A673 (cell line): Measurements from ENCODE around the gene CHCHD1. TPM values are rescaled to one million over a fixed set of nuclear protein-coding genes. Genes with fewer than 3 reads are reported as not detected.

Experiments used
- BruUV-seq: library from RNA; stranded (reverse); fragments of 400-500 nt; replicated peaks from 2 replicates; lab custom pipeline; 2021; lab: Mats Ljungman, UMichigan
- CTCF ChIA-PET: fragments of 300-600 bp; sonication (Branson Sonifier 250); formaldehyde crosslinking; loops from one replicate; lab custom pipeline; 2022; ENCODE audit warnings: antibody characterized with exemption; lab: Charles Lee
- POLR2A ChIA-PET: fragments of 300-600 bp; sonication (Branson Sonifier 250); formaldehyde crosslinking; loops from one replicate; lab custom pipeline; 2022; ENCODE audit warnings: antibody characterized with exemption; ENCODE audit not compliant: low non-redundant PET; lab: Charles Lee
- DNase-seq: peaks from one replicate; pipeline ENCODE4 v3.0.0-alpha.2; 2015; ENCODE audit warnings: low spot score
- H3K27ac ChIP-seq: fragments of 200-600 bp; sonication (generic); 2 replicates; pipeline ENCODE4 v1.5.1; 2016; ENCODE audit warnings: mixed run types, low read depth, mild to moderate bottlenecking, mixed read lengths, antibody characterized with exemption, low read length; ENCODE audit not compliant: poor library complexity, severe bottlenecking
- H3K27me3 ChIP-seq: fragments of 200-600 bp; sonication (generic); replicated peaks from 2 replicates; pipeline ENCODE4 v1.6.1; 2017; ENCODE audit warnings: mixed run types, low read depth, mild to moderate bottlenecking, mixed read lengths, antibody characterized with exemption, low read length; ENCODE audit not compliant: insufficient read depth, poor library complexity
- H3K36me3 ChIP-seq: fragments of 200-600 bp; sonication (generic); 2 replicates; pipeline ENCODE4 v1.6.1; 2016; ENCODE audit warnings: mixed run types, mild to moderate bottlenecking, mixed read lengths, antibody characterized with exemption, low read length; ENCODE audit not compliant: insufficient read depth, poor library complexity, severe bottlenecking
- H3K4me1 ChIP-seq: fragments of 200-600 bp; sonication (generic); 2 replicates; pipeline ENCODE4 v1.6.1; 2017; ENCODE audit warnings: mixed run types, mild to moderate bottlenecking, mixed read lengths, antibody characterized with exemption, low read length; ENCODE audit not compliant: insufficient read depth, poor library complexity, severe bottlenecking
- H3K4me3 ChIP-seq: fragments of 200-600 bp; sonication (generic); 2 replicates; pipeline ENCODE4 v1.5.1; 2016; ENCODE audit warnings: low read depth, mixed run types, mild to moderate bottlenecking, mixed read lengths, low read length; ENCODE audit not compliant: poor library complexity, severe bottlenecking
- H3K9me3 ChIP-seq: fragments of 200-600 bp; sonication (generic); 2 replicates; pipeline ENCODE4 v1.6.1; 2016; ENCODE audit warnings: mixed run types, low read depth, mild to moderate bottlenecking, mixed read lengths, antibody characterized with exemption, low read length; ENCODE audit not compliant: poor library complexity, severe bottlenecking
- EZH2 ChIP-seq: fragments of 200-600 bp; sonication (generic); IDR thresholded peaks from 2 replicates; pipeline ENCODE4 v1.6.1; 2017; ENCODE audit warnings: borderline replicate concordance, low read depth, mild to moderate bottlenecking, mixed read lengths, antibody characterized with exemption, low read length; ENCODE audit not compliant: poor library complexity, severe bottlenecking
- intact Hi-C: fragments of 100-400 bp; cut with micrococcal nuclease; formaldehyde crosslinking; loops from one replicate; pipeline ENCODE4 v1.10.0; 2022; ENCODE audit not compliant: unreplicated experiment
- total RNA-seq: library from RNA; stranded (reverse); gene quantifications from 2 replicates; pipeline ENCODE4 v1.2.3, GENCODE V29; 2021
- TF ChIP-seq, protein P1 (sequence below): fragments of 300-800, 200-600 bp; sonication (generic); conservative IDR thresholded peaks from 2 replicates; pipeline ENCODE4 v1.5.1; 2017; ENCODE audit warnings: low read depth, mild to moderate bottlenecking, antibody characterized with exemption, low read length, moderate library complexity, mixed read lengths

CHCHD1 gene
- total RNA-seq, 1 experiment from 2014 or later, result 37.5 TPM

DNA sequence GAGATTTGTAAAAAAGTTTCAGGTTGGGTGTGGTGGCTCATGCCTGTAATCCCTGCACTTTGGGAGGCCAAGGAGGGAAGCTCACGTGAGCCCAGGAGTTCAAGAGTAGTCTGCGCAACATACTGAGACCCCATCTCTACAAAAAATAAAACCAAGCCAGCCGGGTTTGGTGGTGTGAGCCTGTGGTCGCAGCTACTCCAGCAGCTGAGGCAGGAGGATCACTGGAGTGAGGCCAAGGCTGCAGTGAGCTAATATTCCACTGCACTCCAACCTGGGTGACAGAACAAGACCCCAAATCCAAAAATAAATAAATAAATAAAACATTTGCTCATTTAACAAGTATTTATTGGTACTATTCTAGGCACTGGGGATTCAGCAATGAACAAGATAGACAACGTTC, 1.5 kb upstream of the CHCHD1 start:
- CTCF ChIA-PET, result no interaction called here
- no TSS peak for BruUV-seq
- Histone ChIP-seq H3K4me1 (peaks cover 11% of the 10 kb centered on the region), H3K36me3 (peaks cover 19% of the 10 kb centered on the region), H3K4me3 (peak overlapping the region; percentile 87), H3K27ac (no peak overlapping the region), H3K9me3 (no peaks in the 10 kb centered on the region), H3K27me3 (no peaks in the 10 kb centered on the region)
- TF ChIP-seq, protein P1, sequence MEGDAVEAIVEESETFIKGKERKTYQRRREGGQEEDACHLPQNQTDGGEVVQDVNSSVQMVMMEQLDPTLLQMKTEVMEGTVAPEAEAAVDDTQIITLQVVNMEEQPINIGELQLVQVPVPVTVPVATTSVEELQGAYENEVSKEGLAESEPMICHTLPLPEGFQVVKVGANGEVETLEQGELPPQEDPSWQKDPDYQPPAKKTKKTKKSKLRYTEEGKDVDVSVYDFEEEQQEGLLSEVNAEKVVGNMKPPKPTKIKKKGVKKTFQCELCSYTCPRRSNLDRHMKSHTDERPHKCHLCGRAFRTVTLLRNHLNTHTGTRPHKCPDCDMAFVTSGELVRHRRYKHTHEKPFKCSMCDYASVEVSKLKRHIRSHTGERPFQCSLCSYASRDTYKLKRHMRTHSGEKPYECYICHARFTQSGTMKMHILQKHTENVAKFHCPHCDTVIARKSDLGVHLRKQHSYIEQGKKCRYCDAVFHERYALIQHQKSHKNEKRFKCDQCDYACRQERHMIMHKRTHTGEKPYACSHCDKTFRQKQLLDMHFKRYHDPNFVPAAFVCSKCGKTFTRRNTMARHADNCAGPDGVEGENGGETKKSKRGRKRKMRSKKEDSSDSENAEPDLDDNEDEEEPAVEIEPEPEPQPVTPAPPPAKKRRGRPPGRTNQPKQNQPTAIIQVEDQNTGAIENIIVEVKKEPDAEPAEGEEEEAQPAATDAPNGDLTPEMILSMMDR, result no peak
- no peak for TF ChIP-seq EZH2
- intact Hi-C loops, result no loop called here
- POLR2A ChIA-PET, result no interaction called here
- DNase-seq, result no peak

DNA sequence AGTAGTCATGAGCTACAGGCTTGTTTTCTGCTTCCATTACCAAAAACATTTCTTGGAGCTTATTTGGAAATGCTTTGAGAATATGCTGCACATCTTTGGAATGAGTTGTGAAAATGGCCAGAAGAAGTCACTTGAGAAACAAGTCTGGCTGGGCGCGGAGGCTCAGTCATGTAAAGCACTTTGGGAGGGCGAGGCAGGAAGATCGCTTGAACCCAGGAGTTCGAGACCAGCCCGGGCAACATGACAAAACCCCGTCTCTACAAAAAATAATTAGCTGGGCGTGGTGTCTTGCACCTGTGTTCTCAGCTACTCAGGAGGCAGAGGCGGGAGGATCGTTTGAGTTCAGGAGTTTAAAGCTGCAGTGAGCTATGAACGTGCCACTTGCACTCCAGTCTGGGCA, 882 bp upstream of the CHCHD1 start:
- ChIA-PET POLR2A (no interaction called here), CTCF (no interaction called here)
- Histone ChIP-seq H3K4me3 (peak overlapping the region; percentile 87), H3K4me1 (peaks cover 10% of the 10 kb centered on the region), H3K9me3 (no peaks in the 10 kb centered on the region), H3K36me3 (peaks cover 13% of the 10 kb centered on the region), H3K27me3 (no peaks in the 10 kb centered on the region), H3K27ac (peak overlapping the region; percentile 93)
- no peak for DNase-seq
- TF ChIP-seq, protein P1, result no peak
- no peak for TF ChIP-seq EZH2
- intact Hi-C loops, result no loop called here
- no TSS peak for BruUV-seq

DNA sequence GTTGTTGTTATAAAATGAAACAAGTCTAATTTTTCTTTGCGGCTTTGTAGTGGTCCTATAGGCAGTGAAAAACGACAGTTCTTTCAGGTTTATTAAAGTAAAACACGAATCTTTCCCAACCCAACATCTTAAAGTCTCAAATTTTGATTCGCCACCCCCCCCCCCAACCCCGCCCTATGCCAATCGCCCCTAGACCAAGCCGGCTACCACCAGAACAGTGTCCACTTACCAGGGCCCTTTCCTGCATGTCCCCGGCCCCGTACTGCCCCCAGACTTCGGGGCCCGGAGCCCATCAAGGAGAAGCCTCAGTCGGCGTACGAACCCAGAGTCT, 335 bp upstream of the CHCHD1 start:
- no peaks in the 10 kb centered on the region for H3K27me3 ChIP-seq
- intact Hi-C loops, result no loop called here
- H3K4me1 ChIP-seq, result peaks cover 11% of the 10 kb centered on the region
- H3K36me3 ChIP-seq, result peaks cover 13% of the 10 kb centered on the region
- peak overlapping the region; percentile 93 for H3K27ac ChIP-seq
- BruUV-seq, result no TSS peak
- CTCF ChIA-PET, result no interaction called here
- POLR2A ChIA-PET, result no interaction called here
- TF ChIP-seq, protein P1, result no peak
- TF ChIP-seq EZH2, result no peak
- peak overlapping the region; percentile 87 for H3K4me3 ChIP-seq
- no peak for DNase-seq
- no peaks in the 10 kb centered on the region for H3K9me3 ChIP-seq
